ENCODE measurements around the gene COMMD2. TPM values are rescaled to one million over a fixed set of nuclear protein-coding genes. Genes with fewer than 3 reads are reported as not detected.

The COMMD2 gene
- total and polyA plus RNA-seq, 11 donors, result 4.5 to 25.8 (median 17.3) TPM

DNA sequence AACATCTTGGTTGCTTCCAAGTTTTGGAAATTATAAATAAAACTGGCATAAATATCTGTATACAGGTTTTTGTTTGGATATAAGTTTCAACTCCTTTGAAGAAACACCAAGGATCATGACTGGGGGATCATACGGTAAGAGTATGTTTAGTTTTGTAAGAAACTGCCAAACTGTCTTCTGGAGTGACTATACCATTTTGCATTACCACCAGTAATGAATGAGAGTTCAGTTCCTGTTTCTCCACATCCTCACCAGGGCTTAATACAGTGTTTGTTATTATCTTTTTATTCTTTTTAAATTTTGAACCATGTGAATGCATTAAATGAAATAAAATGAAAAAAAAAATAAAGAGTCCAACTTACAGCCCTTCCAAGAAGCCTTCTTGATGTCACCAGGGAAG lies 43.7 kb upstream of the COMMD2 start:
- TF ChIP-seq POLR2A (IDR thresholded peaks at IDR 0.05), result no peak
- TF ChIP-seq, protein P1, sequence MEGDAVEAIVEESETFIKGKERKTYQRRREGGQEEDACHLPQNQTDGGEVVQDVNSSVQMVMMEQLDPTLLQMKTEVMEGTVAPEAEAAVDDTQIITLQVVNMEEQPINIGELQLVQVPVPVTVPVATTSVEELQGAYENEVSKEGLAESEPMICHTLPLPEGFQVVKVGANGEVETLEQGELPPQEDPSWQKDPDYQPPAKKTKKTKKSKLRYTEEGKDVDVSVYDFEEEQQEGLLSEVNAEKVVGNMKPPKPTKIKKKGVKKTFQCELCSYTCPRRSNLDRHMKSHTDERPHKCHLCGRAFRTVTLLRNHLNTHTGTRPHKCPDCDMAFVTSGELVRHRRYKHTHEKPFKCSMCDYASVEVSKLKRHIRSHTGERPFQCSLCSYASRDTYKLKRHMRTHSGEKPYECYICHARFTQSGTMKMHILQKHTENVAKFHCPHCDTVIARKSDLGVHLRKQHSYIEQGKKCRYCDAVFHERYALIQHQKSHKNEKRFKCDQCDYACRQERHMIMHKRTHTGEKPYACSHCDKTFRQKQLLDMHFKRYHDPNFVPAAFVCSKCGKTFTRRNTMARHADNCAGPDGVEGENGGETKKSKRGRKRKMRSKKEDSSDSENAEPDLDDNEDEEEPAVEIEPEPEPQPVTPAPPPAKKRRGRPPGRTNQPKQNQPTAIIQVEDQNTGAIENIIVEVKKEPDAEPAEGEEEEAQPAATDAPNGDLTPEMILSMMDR (IDR thresholded peaks at IDR 0.05), result no peak
- Histone ChIP-seq H3K36me3 (no peaks in the 10 kb centered on the region), H3K4me1 (no peaks in the 10 kb centered on the region), H3K27ac (no peak overlapping the region), H3K9me3 (peaks cover 0 to 7% (median 0%) of the 10 kb centered on the region in 12 donors), H3K27me3 (peaks cover 0 to 11% (median 0%) of the 10 kb centered on the region in 9 donors), H3K4me3 (no peak overlapping the region)
- ATAC-seq (no peak), DNase-seq (no peak)
- intact Hi-C loops (cut with DNase I), result no loop called here
- 85 to 93% (median 88%) methylated on average over 1 of the region's 1 CpG for WGBS, 4 donors

DNA sequence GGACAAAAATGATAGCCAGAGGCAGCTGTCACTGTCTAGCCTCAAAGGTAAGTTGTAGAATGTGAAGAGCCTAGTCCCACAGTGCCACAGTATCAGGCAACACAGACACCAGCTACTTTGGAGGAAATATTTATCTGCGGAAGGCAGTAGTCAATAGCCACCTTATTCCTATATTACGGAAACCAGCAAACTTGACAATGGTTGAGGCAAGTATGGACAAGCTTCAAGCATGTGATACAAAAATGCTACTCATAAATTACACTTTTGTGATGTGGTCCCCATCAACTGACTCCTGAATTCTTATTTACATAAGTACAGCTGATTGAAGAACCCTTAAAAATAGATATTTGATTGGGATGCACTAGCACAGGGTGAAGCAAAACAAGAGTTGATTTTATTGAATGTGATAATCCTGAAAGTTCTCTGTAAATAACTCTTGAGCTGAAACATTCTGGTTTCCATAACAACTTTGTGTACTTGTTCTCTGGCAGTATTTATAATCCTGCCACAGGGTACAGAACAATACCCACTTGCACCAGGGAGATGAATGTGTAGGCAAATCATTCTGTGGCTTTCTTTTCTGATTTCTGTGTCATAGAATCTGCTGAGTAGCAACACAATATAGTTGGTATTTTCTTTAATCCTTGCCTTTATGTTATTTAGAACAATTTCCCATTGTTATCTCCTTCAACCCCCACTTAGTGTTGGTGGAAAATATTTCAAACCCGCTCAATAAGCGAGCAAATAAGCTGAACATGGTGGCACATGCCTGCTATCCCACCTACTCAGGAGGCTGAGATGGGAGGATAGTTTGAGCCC lies 40.4 kb upstream of the COMMD2 start, which contains the start of gene ANKUB1:
Gene ANKUB1 (minus strand): TSS at position 103 of the 819 bp plus-strand sequence. CDS start 188 bp downstream, outside the sequence.
- 86 to 88% (median 87%) methylated on average over 4 of the region's 4 CpGs for WGBS, 4 donors
- H3K4me1 ChIP-seq, result no peaks in the 10 kb centered on the region
- TF ChIP-seq, protein P1 (IDR thresholded peaks at IDR 0.05), result no peak
- TF ChIP-seq POLR2A (IDR thresholded peaks at IDR 0.05), result no peak
- no peak for DNase-seq
- no peak for ATAC-seq
- peaks cover 0 to 21% (median 3%) of the 10 kb centered on the region in 9 donors for H3K27me3 ChIP-seq
- no peak within 1 kb of the TSS for H3K4me3 ChIP-seq
- H3K36me3 ChIP-seq, result no peaks in the 10 kb centered on the region
- no peak within 1 kb of the TSS for H3K27ac ChIP-seq
- H3K9me3 ChIP-seq, result no peaks in the 10 kb centered on the region
- intact Hi-C loops (cut with DNase I), result no loop called here

DNA sequence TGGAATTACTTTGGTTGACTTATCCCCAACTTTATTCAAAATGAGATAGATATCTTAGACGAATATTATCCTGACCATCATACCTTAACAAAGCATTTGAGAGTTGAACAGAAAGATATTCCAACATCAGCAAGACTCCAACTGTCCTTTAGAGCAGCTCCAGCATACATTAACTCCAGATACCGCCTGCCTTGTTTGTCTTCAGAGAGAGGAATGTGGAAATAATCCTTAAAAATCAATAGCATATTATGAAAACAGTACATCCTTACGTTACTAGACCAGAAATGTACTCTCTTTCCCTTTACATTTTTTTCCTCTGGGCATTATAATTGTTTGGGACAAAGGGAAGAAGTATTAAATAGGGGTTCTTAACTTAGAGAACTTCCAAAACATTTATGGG lies 38.4 kb upstream of the COMMD2 start:
- intact Hi-C loops (cut with DNase I), result no loop called here
- TF ChIP-seq, protein P1 (IDR thresholded peaks at IDR 0.05), result no peak
- no peak for TF ChIP-seq POLR2A (IDR thresholded peaks at IDR 0.05)
- DNase-seq, result no peak
- no peak for ATAC-seq
- WGBS, 4 donors, result 74 to 82% (median 77%) methylated on average over 3 of the region's 3 CpGs
- H3K4me3 ChIP-seq, result no peak overlapping the region
- no peaks in the 10 kb centered on the region for H3K36me3 ChIP-seq
- no peak overlapping the region for H3K27ac ChIP-seq
- H3K9me3 ChIP-seq, result no peaks in the 10 kb centered on the region
- no peaks in the 10 kb centered on the region for H3K4me1 ChIP-seq
- peaks cover 0 to 21% (median 3%) of the 10 kb centered on the region in 9 donors for H3K27me3 ChIP-seq

DNA sequence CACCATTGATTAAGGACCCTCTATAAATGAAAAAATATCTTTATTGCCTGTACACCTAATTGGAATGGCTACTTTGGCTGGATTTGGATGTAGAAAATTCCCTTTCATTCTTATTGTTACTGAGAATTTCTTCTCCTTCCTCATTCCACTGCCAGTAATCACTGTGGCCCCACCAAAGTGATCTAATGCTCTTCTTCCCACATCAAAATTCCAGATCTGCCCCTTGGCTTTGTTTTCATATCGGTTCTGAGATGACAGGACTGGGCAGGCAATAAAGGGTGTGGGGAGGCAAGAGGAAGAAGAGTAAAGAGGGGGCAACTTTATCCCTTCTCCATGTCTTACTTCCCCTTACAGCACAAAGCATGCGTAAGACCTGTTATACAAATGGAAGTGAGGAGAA lies 38.0 kb upstream of the COMMD2 start:
- Histone ChIP-seq H3K27me3 (peaks cover 0 to 21% (median 3%) of the 10 kb centered on the region in 9 donors), H3K36me3 (no peaks in the 10 kb centered on the region), H3K9me3 (no peaks in the 10 kb centered on the region), H3K4me1 (no peaks in the 10 kb centered on the region), H3K4me3 (no peak overlapping the region), H3K27ac (no peak overlapping the region)
- intact Hi-C loops (cut with DNase I), result no loop called here
- DNase-seq (no peak), ATAC-seq (no peak)
- TF ChIP-seq POLR2A (IDR thresholded peaks at IDR 0.05), result no peak
- TF ChIP-seq, protein P1 (IDR thresholded peaks at IDR 0.05), result no peak
- WGBS, 4 donors, result 74 to 84% (median 80%) methylated on average over 2 of the region's 2 CpGs
